ENCODE measurements around the gene PAEP.

PAEP gene

GRCh38 chr9:135575995-135576631 lies 14.6 kb downstream of the PAEP start:
- Histone ChIP-seq H4K20me1 (ENCODE audit: low read depth, low read length) (no peaks in the 10 kb centered on the region), H3K27me3 (ENCODE audit: low read length) (no peaks in the 10 kb centered on the region), H3K27ac (ENCODE audit: low read depth, low read length) (no peak overlapping the region), H3K4me3 (ENCODE audit: insufficient read depth, low read length, poor library complexity, severe bottlenecking) (no peak overlapping the region), H3K9me2 (replicated peaks; ENCODE audit: insufficient read depth, low read length) (no peaks in the 10 kb centered on the region), H3K36me3 (ENCODE audit: low read length) (no peaks in the 10 kb centered on the region), H3F3A (ENCODE audit: insufficient read depth) (no peaks in the 10 kb centered on the region), H3K9me3 (ENCODE audit: insufficient read depth, low read length) (no peaks in the 10 kb centered on the region), H3K4me2 (ENCODE audit: low read depth, low read length, poor library complexity, severe bottlenecking) (no peak overlapping the region), H3K9ac (ENCODE audit: low read length) (no peak overlapping the region), H3K79me2 (ENCODE audit: insufficient read depth, low read length) (no peaks in the 10 kb centered on the region), H2AFZ (ENCODE audit: low read depth, low read length, severe bottlenecking) (no peak overlapping the region)
- TF ChIP-seq CTCF (IDR thresholded peaks at IDR 0.05; ENCODE audit: insufficient read depth, low read length, poor library complexity, severe bottlenecking) (no peak), EZH2phosphoT487 (conservative IDR thresholded peaks at IDR 0.05; ENCODE audit: low read length) (no peak)

- H3K4me2 ChIP-seq (ENCODE audit: low read depth, low read length, poor library complexity, severe bottlenecking), result no peak overlapping the region
- H3K36me3 ChIP-seq (ENCODE audit: low read length), result no peaks in the 10 kb centered on the region
- H3K79me2 ChIP-seq (ENCODE audit: insufficient read depth, low read length), result no peaks in the 10 kb centered on the region
- H3K27me3 ChIP-seq (ENCODE audit: low read length), result no peaks in the 10 kb centered on the region
- H3K9ac ChIP-seq (ENCODE audit: low read length), result no peak overlapping the region
- H4K20me1 ChIP-seq (ENCODE audit: low read depth, low read length), result no peaks in the 10 kb centered on the region
- no peak overlapping the region for H3K4me3 ChIP-seq (ENCODE audit: insufficient read depth, low read length, poor library complexity, severe bottlenecking)
- no peaks in the 10 kb centered on the region for H3F3A ChIP-seq (ENCODE audit: insufficient read depth)
- TF ChIP-seq CTCF (IDR thresholded peaks at IDR 0.05; ENCODE audit: insufficient read depth, low read length, poor library complexity, severe bottlenecking), result no peak
- no peak for TF ChIP-seq EZH2phosphoT487 (conservative IDR thresholded peaks at IDR 0.05; ENCODE audit: low read length)
- no peak overlapping the region for H3K27ac ChIP-seq (ENCODE audit: low read depth, low read length)
- H3K9me2 ChIP-seq (replicated peaks; ENCODE audit: insufficient read depth, low read length), result no peaks in the 10 kb centered on the region
- H3K9me3 ChIP-seq (ENCODE audit: insufficient read depth, low read length), result no peaks in the 10 kb centered on the region
- H2AFZ ChIP-seq (ENCODE audit: low read depth, low read length, severe bottlenecking), result no peak overlapping the region
These were observed 15.7 kb downstream of the PAEP start for GRCh38 chr9:135577256-135577655.

GRCh38 chr9:135579356-135579755 lies 17.8 kb downstream of the PAEP start:
- Histone ChIP-seq H2AFZ (ENCODE audit: low read depth, low read length, severe bottlenecking) (no peak overlapping the region), H3K79me2 (ENCODE audit: insufficient read depth, low read length) (no peaks in the 10 kb centered on the region), H4K20me1 (ENCODE audit: low read depth, low read length) (no peaks in the 10 kb centered on the region), H3K27me3 (ENCODE audit: low read length) (no peaks in the 10 kb centered on the region), H3K4me3 (ENCODE audit: insufficient read depth, low read length, poor library complexity, severe bottlenecking) (no peak overlapping the region), H3K36me3 (ENCODE audit: low read length) (no peaks in the 10 kb centered on the region), H3K27ac (ENCODE audit: low read depth, low read length) (no peak overlapping the region), H3K9me2 (replicated peaks; ENCODE audit: insufficient read depth, low read length) (no peaks in the 10 kb centered on the region), H3K4me2 (ENCODE audit: low read depth, low read length, poor library complexity, severe bottlenecking) (no peak overlapping the region), H3F3A (ENCODE audit: insufficient read depth) (no peaks in the 10 kb centered on the region), H3K9ac (ENCODE audit: low read length) (no peak overlapping the region), H3K9me3 (ENCODE audit: insufficient read depth, low read length) (no peaks in the 10 kb centered on the region)
- TF ChIP-seq EZH2phosphoT487 (conservative IDR thresholded peaks at IDR 0.05; ENCODE audit: low read length), result no peak
- TF ChIP-seq CTCF (IDR thresholded peaks at IDR 0.05; ENCODE audit: insufficient read depth, low read length, poor library complexity, severe bottlenecking), result no peak

Measured in SU-DHL-6 (cell line).